Adrenal gland (tissue), 5 donors: ENCODE results near the gene SP100.

Experiments used
- POLR2A ChIP-seq, 2 donors: fragments of 450-650 bp; IDR thresholded peaks; one replicate each; pipeline ENCODE4 v1.6.1; 2017; ENCODE audit warnings: antibody characterized with exemption in 2 of 2, mild to moderate bottlenecking in 2 of 2, moderate library complexity in 1 of 2
- TF ChIP-seq, protein P1 (sequence below), 6 experiments: fragments of 450-650 bp in 4 of 6; fragments of 200-600 bp in 2 of 6; sonication (generic) in 1 of 6; IDR thresholded peaks; 1 replicate in 5 of 6; 2 replicates in 1 of 6; pipeline versions ENCODE4 v1.5.1 to v1.8.0; 2016 to 2021; ENCODE audit warnings: antibody characterized with exemption in 6 of 6, mild to moderate bottlenecking in 2 of 6, moderate library complexity in 1 of 6
- donor health status: DM: no; HTN: no; CAD: no.

DNA sequence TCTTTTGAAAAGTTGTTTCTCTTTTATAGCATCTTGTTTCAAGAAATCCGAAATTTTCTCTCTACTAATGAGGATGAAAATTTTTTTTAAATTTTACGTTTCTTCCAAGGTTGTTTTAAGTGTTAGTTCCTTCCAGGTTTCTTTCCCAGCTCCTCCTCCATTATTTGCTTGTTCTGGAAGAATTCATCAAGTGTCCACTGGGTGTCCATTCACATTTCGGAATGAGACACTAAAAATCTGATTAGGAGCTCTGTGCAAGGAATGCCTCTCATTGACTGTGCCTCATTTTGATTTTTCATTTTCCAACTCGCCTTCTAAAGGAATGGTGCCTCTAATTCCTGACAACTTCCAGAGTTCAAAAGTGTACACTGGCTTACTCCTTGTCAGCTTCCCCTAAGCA lies 6.1 kb downstream of the SP100 start:
- TF ChIP-seq, protein P1, sequence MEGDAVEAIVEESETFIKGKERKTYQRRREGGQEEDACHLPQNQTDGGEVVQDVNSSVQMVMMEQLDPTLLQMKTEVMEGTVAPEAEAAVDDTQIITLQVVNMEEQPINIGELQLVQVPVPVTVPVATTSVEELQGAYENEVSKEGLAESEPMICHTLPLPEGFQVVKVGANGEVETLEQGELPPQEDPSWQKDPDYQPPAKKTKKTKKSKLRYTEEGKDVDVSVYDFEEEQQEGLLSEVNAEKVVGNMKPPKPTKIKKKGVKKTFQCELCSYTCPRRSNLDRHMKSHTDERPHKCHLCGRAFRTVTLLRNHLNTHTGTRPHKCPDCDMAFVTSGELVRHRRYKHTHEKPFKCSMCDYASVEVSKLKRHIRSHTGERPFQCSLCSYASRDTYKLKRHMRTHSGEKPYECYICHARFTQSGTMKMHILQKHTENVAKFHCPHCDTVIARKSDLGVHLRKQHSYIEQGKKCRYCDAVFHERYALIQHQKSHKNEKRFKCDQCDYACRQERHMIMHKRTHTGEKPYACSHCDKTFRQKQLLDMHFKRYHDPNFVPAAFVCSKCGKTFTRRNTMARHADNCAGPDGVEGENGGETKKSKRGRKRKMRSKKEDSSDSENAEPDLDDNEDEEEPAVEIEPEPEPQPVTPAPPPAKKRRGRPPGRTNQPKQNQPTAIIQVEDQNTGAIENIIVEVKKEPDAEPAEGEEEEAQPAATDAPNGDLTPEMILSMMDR (IDR thresholded peaks at IDR 0.05): peak in 3 of 6 experiments; percentile 15 to 33 (median 19)
- TF ChIP-seq POLR2A (IDR thresholded peaks at IDR 0.05): no peak
